Duodenal mucosa (tissue), 2 donors: ENCODE measurements around the gene HTR7.
"Not testable (repeated sequence)": the region's sequence is repeated elsewhere in the genome, so short reads cannot be mapped to it uniquely, and the experiment has no call there.

Experiments used
- H3K27ac ChIP-seq: one replicate; pipeline ENCODE4 v1.7.0; 2013; ENCODE audit warnings: low read depth, low read length
- H3K27me3 ChIP-seq, 2 donors: one replicate each; pipeline ENCODE4 v1.7.0; 2013; ENCODE audit warnings: low read length in 2 of 2, control low read depth in 1 of 2; ENCODE audit not compliant: insufficient read depth in 2 of 2, control insufficient read depth in 1 of 2
- H3K36me3 ChIP-seq, 2 donors: one replicate each; pipeline ENCODE4 v1.7.0; 2013; ENCODE audit warnings: low read length in 2 of 2, control low read depth in 1 of 2; ENCODE audit not compliant: insufficient read depth in 2 of 2, control insufficient read depth in 1 of 2
- H3K4me1 ChIP-seq, 2 donors: one replicate each; pipeline ENCODE4 v1.7.0; 2013; ENCODE audit warnings: low read length in 2 of 2, control low read depth in 1 of 2; ENCODE audit not compliant: insufficient read depth in 2 of 2, control insufficient read depth in 1 of 2
- H3K4me3 ChIP-seq, 2 donors: one replicate each; pipeline ENCODE4 v1.7.0; 2013; ENCODE audit warnings: low read length in 2 of 2, low read depth in 1 of 2
- H3K9ac ChIP-seq, 2 donors: one replicate each; pipeline ENCODE4 v1.7.0; 2013; ENCODE audit warnings: low read length in 2 of 2, low read depth in 1 of 2
- H3K9me3 ChIP-seq, 2 donors: one replicate each; pipeline ENCODE4 v1.7.0; 2013; ENCODE audit warnings: low read length in 2 of 2, control low read depth in 1 of 2; ENCODE audit not compliant: control insufficient read depth in 1 of 2

Gene HTR7

GRCh38 chr10:90813594-90814365 is 44.1 kb downstream of the HTR7 start:
- H3K9me3 ChIP-seq, result no peaks in the 10 kb centered on the region
- H3K36me3 ChIP-seq, result no peaks in the 10 kb centered on the region
- H3K27me3 ChIP-seq, result no peaks in the 10 kb centered on the region
- no peak overlapping the region for H3K4me3 ChIP-seq
- no peak overlapping the region for H3K27ac ChIP-seq
- H3K9ac ChIP-seq, result no peak overlapping the region
- H3K4me1 ChIP-seq, result no peaks in the 10 kb centered on the region

- H3K27me3 ChIP-seq, H3K27ac ChIP-seq, H3K9ac ChIP-seq, H3K9me3 ChIP-seq, H3K4me1 ChIP-seq, H3K4me3 ChIP-seq, H3K36me3 ChIP-seq: not testable (repeated sequence)
Observed at GRCh38 chr10:90807106-90807505, 50.7 kb downstream of the HTR7 start.

DNA sequence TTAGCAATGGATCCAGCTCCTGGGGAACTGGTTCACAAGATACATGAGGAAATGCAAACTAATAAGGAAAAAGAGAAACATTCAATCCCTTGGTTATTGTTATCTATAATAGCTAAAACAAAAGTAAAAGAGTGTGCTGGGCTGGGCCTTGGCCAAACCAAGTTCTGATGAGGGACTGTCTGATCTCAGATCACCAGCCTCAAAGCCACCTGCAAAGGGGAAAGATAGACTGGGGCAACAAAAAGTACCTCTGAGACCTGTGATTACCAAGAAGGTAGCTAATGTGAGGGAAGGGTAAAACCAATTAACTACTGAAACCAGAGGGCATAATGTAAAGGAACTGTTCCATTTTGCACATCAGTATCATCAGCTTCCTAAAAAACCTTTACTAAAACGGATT is 51.2 kb downstream of the HTR7 start:
- H3K27ac ChIP-seq, result no peak overlapping the region
- H3K4me3 ChIP-seq, result no peak overlapping the region
- no peak overlapping the region for H3K9ac ChIP-seq
- no peaks in the 10 kb centered on the region for H3K27me3 ChIP-seq
- H3K4me1 ChIP-seq, result no peaks in the 10 kb centered on the region
- H3K9me3 ChIP-seq, result no peaks in the 10 kb centered on the region
- no peaks in the 10 kb centered on the region for H3K36me3 ChIP-seq

DNA sequence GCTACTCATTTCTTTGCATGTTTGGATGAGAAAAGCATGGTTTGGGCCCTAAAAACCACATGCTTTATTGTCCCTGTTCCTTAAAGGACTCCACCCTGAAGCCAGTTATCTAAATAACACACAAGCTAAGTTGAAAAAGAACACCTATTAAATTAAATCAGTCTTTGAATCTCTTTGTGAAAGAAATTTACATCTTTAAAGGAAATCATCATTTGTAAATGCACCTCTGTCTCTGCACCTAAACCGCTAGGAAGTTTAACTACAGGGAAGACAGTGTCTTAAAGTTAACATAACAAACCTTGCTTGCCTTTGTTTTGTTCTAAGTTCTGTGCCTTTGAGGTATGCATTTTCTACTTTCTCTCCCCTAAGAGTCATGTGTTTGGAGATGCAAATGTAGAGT is 52.6 kb downstream of the HTR7 start:
- Histone ChIP-seq H3K9ac (no peak overlapping the region), H3K36me3 (no peaks in the 10 kb centered on the region), H3K27me3 (no peaks in the 10 kb centered on the region), H3K9me3 (no peaks in the 10 kb centered on the region), H3K4me3 (no peak overlapping the region), H3K27ac (no peak overlapping the region), H3K4me1 (no peaks in the 10 kb centered on the region)

GRCh38 chr10:90804354-90804753 is 53.5 kb downstream of the HTR7 start:
- Histone ChIP-seq H3K27ac (no peak overlapping the region), H3K4me1 (no peaks in the 10 kb centered on the region), H3K36me3 (no peaks in the 10 kb centered on the region), H3K9me3 (no peaks in the 10 kb centered on the region), H3K4me3 (no peak overlapping the region), H3K9ac (no peak overlapping the region), H3K27me3 (no peaks in the 10 kb centered on the region)

GRCh38 chr10:90801608-90802007 is 56.2 kb downstream of the HTR7 start:
- no peak overlapping the region for H3K9ac ChIP-seq
- H3K36me3 ChIP-seq, result no peaks in the 10 kb centered on the region
- no peaks in the 10 kb centered on the region for H3K4me1 ChIP-seq
- no peak overlapping the region for H3K4me3 ChIP-seq
- no peak overlapping the region for H3K27ac ChIP-seq
- no peaks in the 10 kb centered on the region for H3K9me3 ChIP-seq
- H3K27me3 ChIP-seq, result no peaks in the 10 kb centered on the region

GRCh38 chr10:90800232-90800796 is 57.5 kb downstream of the HTR7 start:
- Histone ChIP-seq H3K9ac (no peak overlapping the region), H3K36me3 (no peaks in the 10 kb centered on the region)

DNA sequence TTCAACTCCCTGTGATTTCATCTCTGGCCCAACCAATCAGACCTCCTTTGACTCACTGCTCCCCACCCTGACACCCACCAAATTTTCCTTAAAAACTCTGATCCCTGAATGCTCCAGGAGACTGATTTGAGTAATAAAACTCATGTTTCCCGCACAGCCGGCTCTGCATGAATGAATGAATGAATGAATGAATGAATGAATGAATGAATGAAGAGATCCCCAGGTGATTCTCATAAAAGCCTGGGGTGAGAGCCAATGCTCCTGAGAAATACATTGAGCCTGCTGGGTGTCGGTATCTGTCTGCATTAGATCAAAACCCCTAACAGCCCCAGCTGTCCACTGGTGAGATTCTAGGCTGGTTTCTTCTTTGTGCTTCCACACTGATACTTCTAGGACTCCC is 58.7 kb downstream of the HTR7 start:
- H3K4me3 ChIP-seq, result no peak overlapping the region
- H3K27me3 ChIP-seq, result no peaks in the 10 kb centered on the region
- no peaks in the 10 kb centered on the region for H3K36me3 ChIP-seq
- no peaks in the 10 kb centered on the region for H3K4me1 ChIP-seq
- no peaks in the 10 kb centered on the region for H3K9me3 ChIP-seq
- no peak overlapping the region for H3K9ac ChIP-seq
- no peak overlapping the region for H3K27ac ChIP-seq

More at GRCh38 chr10:90800232-90800796, 57.5 kb downstream of the HTR7 start:
- Histone ChIP-seq H3K27me3 (no peaks in the 10 kb centered on the region), H3K9me3 (no peaks in the 10 kb centered on the region), H3K4me1 (no peaks in the 10 kb centered on the region), H3K27ac (no peak overlapping the region), H3K4me3 (no peak overlapping the region)

DNA sequence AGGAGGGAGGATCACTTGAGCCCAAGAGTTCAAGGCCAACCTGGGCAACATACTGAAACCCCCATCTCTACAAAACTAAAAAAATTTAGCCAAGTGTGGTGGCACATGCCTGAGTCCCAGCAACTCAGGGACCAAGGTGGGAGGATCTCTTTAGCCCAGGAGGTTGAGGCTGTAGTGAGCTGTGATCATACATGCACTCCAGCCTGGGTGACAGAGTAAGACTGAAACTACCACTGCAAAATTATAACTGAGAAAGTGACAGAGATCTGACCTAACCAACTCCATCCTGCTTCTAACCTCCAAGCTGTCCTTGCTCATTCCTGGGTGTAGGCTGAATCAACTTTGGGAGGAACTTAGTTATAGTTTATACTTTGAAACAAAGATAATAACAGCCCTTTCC is 59.4 kb downstream of the HTR7 start:
- Histone ChIP-seq H3K27ac (no peak overlapping the region), H3K4me1 (no peaks in the 10 kb centered on the region), H3K4me3 (no peak overlapping the region), H3K9me3 (no peaks in the 10 kb centered on the region), H3K9ac (no peak overlapping the region), H3K36me3 (no peaks in the 10 kb centered on the region), H3K27me3 (no peaks in the 10 kb centered on the region)

DNA sequence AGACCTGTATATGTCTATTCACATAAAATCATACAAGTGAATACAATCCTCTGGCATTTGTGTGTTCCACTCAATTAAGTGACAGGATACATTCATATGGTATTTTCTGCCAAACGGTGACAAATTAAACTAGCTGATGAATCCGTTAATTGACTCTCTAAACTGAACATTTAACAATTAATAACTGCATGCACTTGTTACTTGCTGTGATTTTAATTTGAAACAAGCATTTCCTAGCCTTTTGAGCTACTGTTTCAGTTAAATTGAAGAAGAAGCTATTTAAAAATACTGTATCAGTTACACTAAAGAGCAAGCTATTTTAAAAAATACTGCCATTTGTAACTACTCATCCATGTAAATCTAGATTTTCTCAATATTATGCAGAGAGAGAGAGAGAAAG is 67.4 kb downstream of the HTR7 start:
- Histone ChIP-seq H3K36me3 (no peaks in the 10 kb centered on the region), H3K9ac (no peak overlapping the region), H3K27me3 (peaks cover 0 to 4% of the 10 kb centered on the region in 2 donors), H3K9me3 (no peaks in the 10 kb centered on the region), H3K4me1 (no peaks in the 10 kb centered on the region), H3K27ac (no peak overlapping the region), H3K4me3 (no peak overlapping the region)
